Liver (tissue), 9 donors: ENCODE data around the gene JAK2. TPM values are rescaled to one million over a fixed set of nuclear protein-coding genes. Genes with fewer than 3 reads are reported as not detected.

ENCODE experiments used
- DNase-seq: peaks from one replicate; pipeline ENCODE4 v3.0.0-alpha.2; 2017; ENCODE audit warnings: low spot score
- H3K27ac ChIP-seq, 2 donors: one replicate each; pipeline ENCODE4 v1.7.0; 2013; ENCODE audit warnings: inconsistent platforms in 2 of 2, low read length in 2 of 2, control low read depth in 1 of 2, low read depth in 1 of 2, mild to moderate bottlenecking in 1 of 2
- H3K27me3 ChIP-seq, 4 donors: one replicate each; pipeline versions ENCODE4 v1.6.1 to v1.7.0; 2013; ENCODE audit warnings: low read length in 3 of 4, inconsistent platforms in 1 of 4, mild to moderate bottlenecking in 1 of 4, moderate library complexity in 1 of 4; ENCODE audit not compliant: control insufficient read depth in 4 of 4, insufficient read depth in 4 of 4
- H3K36me3 ChIP-seq, 4 donors: one replicate each; pipeline versions ENCODE4 v1.6.1 to v1.7.0; 2013; ENCODE audit warnings: low read length in 3 of 4, mild to moderate bottlenecking in 3 of 4, low read depth in 1 of 4, moderate library complexity in 1 of 4; ENCODE audit not compliant: control insufficient read depth in 4 of 4, insufficient read depth in 3 of 4
- H3K4me1 ChIP-seq, 4 donors: one replicate each; pipeline versions ENCODE4 v1.6.1 to v1.7.0; 2013; ENCODE audit warnings: low read length in 3 of 4, mild to moderate bottlenecking in 3 of 4, moderate library complexity in 1 of 4; ENCODE audit not compliant: control insufficient read depth in 4 of 4, insufficient read depth in 4 of 4
- H3K4me3 ChIP-seq, 3 donors: one replicate each; pipeline versions ENCODE4 v1.6.1 to v1.7.0; 2013; ENCODE audit warnings: low read length in 3 of 3, control low read depth in 1 of 3, low read depth in 1 of 3, mild to moderate bottlenecking in 1 of 3
- H3K9ac ChIP-seq, 2 donors: one replicate each; pipeline ENCODE4 v1.7.0; 2013; ENCODE audit warnings: low read length in 2 of 2, mild to moderate bottlenecking in 2 of 2, moderate library complexity in 2 of 2, control low read depth in 1 of 2, low read depth in 1 of 2
- H3K9me3 ChIP-seq, 4 donors: one replicate each; pipeline versions ENCODE4 v1.6.1 to v1.7.0; 2013; ENCODE audit warnings: low read length in 3 of 4; ENCODE audit not compliant: control insufficient read depth in 4 of 4
- EGR1 ChIP-seq, 2 donors: IDR thresholded peaks; 2 replicates each; pipeline ENCODE4 v1.6.1; 2016 to 2018; ENCODE audit warnings: antibody characterized with exemption in 2 of 2, low read depth in 2 of 2
- FOXA1 ChIP-seq: IDR thresholded peaks from 2 replicates; pipeline ENCODE4 v1.6.1; 2016; ENCODE audit warnings: antibody characterized with exemption
- FOXA2 ChIP-seq: IDR thresholded peaks from 2 replicates; pipeline ENCODE4 v1.6.1; 2016; ENCODE audit warnings: antibody characterized with exemption
- HNF4A ChIP-seq, 2 donors: conservative IDR thresholded peaks; 2 replicates each; pipeline ENCODE4 v1.6.1; 2016; ENCODE audit warnings: antibody characterized with exemption in 2 of 2, mild to moderate bottlenecking in 2 of 2
- HNF4G ChIP-seq: IDR thresholded peaks from 2 replicates; pipeline ENCODE4 v1.6.1; 2016; ENCODE audit warnings: antibody characterized with exemption
- JUND ChIP-seq, 2 donors: IDR thresholded peaks; 2 replicates each; pipeline ENCODE4 v1.6.1; 2016; ENCODE audit warnings: antibody characterized with exemption in 2 of 2
- NR2F2 ChIP-seq: IDR thresholded peaks from 2 replicates; pipeline ENCODE4 v1.6.1; 2016; ENCODE audit warnings: antibody characterized with exemption
- RAD21 ChIP-seq, 2 donors: IDR thresholded peaks; 2 replicates each; pipeline ENCODE4 v1.6.1; 2016; ENCODE audit warnings: antibody characterized with exemption in 2 of 2, mild to moderate bottlenecking in 2 of 2
- RXRA ChIP-seq, 2 donors: IDR thresholded peaks; 2 replicates each; pipeline ENCODE4 v1.6.1; 2017 to 2018; ENCODE audit warnings: antibody characterized with exemption in 2 of 2, mild to moderate bottlenecking in 1 of 2
- SP1 ChIP-seq: IDR thresholded peaks from 2 replicates; pipeline ENCODE4 v1.6.1; 2018; ENCODE audit warnings: antibody characterized with exemption, mild to moderate bottlenecking
- TAF1 ChIP-seq: conservative IDR thresholded peaks from 2 replicates; pipeline ENCODE4 v1.6.1; 2016; ENCODE audit warnings: antibody characterized with exemption, mild to moderate bottlenecking
- YY1 ChIP-seq: IDR thresholded peaks from 2 replicates; pipeline ENCODE4 v1.6.1; 2016; ENCODE audit warnings: antibody characterized with exemption, mild to moderate bottlenecking
- WGBS: extraction: QIAGEN DNeasy Blood & Tissue Kit; methylation state at CpG from one replicate; pipeline ENCODE4 v1.1.7; 2013; 5-methylcytosine and 5-hydroxymethylcytosine counted together
- polyA plus RNA-seq, 2 donors: library from polyadenylated mRNA; stranded (reverse) in 1 of 2; unstranded in 1 of 2; fragments of 200-250 nt in 1 of 2; fragments of >200 nt in 1 of 2; fragmentation: Nextera tagmentation in 1 of 2; extraction: Ambion mirVana in 1 of 2; gene quantifications; one replicate each; pipeline versions ENCODE4 v1.2.1 to v1.2.3, GENCODE V29; 2013 to 2015
- total RNA-seq, 2 donors: library from RNA; depleted of rRNA; stranded (reverse); fragments of >200 nt; gene quantifications; one replicate each; pipeline ENCODE4 v1.2.3, GENCODE V29; 2014
- TF ChIP-seq, protein P1 (sequence below): IDR thresholded peaks from 2 replicates; pipeline ENCODE4 v1.6.1; 2016; ENCODE audit warnings: antibody characterized with exemption
- TF ChIP-seq, protein P2 (sequence below): IDR thresholded peaks from 2 replicates; pipeline ENCODE4 v1.6.1; 2016; ENCODE audit warnings: antibody characterized with exemption
- TF ChIP-seq, protein P3 (sequence below): IDR thresholded peaks from 2 replicates; pipeline ENCODE4 v1.6.1; 2016; ENCODE audit warnings: antibody characterized with exemption
- TF ChIP-seq, protein P4 (sequence below): IDR thresholded peaks from 2 replicates; pipeline ENCODE4 v1.6.1; 2016; ENCODE audit warnings: antibody characterized with exemption, mild to moderate bottlenecking
- TF ChIP-seq, protein P5 (sequence below): fragments of 150-350 bp; IDR thresholded peaks from 2 replicates; pipeline ENCODE4 v1.5.1; 2017; ENCODE audit warnings: improper control_type of control experiment, low read depth, low read length; ENCODE audit not compliant: missing input control
- donor health status: healthy.
- donor health status: healthy.
- donor health status: healthy.
- donor health status: healthy.
- donor health status: healthy.

JAK2 gene
- total and polyA plus RNA-seq, 4 donors = 1.5 to 21.5 (median 5.1) TPM

DNA sequence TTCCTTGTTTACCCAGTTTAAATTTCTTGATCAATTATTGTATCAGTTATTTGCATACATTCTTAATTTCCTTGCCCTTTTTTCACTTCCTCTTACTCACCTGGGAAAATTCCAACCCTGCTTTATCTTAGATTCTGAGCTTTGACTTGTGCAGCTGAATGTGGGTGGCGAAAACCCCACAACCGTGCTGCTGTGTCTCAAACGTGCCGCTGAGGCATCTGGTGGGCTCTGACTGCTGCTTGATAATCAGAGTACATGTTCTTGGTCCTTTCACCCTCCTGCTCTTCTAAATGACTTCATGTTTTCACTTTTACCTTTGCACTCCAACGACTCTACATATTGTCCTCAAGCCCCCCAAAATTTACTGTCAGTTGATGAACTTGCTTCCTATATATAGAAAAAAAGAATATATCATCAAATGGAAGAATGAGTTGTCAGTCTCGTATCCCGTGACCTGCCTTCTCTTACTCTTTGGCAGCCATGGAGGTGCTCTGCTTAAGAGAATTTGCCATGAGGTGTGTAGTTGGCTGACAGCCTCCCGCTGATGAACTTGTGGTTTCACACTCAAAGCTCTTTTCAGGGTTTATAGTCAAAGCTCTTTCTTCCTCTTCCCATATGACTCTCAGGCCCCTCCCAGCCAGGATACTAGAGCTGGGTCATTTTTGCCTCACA lies 14.0 kb upstream of the JAK2 start:
- H3K36me3 ChIP-seq = no peaks in the 10 kb centered on the region
- H3K27me3 ChIP-seq = no peaks in the 10 kb centered on the region
- H3K9me3 ChIP-seq = no peaks in the 10 kb centered on the region
- no peak overlapping the region for H3K27ac ChIP-seq
- no peak for DNase-seq
- no peak overlapping the region for H3K9ac ChIP-seq
- no peaks in the 10 kb centered on the region for H3K4me1 ChIP-seq
- TF ChIP-seq EGR1 (IDR thresholded peaks at IDR 0.05; ENCODE audit: low read depth in 2 of 2) = no peak
- WGBS = 88% methylated on average over 8 of the region's 8 CpGs
- no peak overlapping the region for H3K4me3 ChIP-seq

DNA sequence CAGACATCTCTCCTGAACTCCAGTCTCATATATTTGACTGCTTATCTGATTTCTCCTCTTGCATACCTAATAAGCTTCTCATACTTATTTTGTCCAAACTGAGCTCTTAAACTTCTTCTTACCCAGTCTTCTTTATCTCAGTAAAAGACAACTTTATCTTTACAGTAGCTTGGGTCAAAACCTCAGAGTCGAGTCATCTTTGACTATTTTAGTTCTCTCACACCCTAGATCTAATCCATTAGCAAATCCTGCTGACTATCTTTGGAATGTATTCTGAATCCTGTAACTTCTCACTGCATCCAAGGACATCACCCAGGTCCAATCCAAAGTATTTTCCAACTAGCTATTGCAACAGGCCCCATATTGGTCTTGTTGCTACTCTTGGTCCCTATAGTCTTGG lies 11.8 kb upstream of the JAK2 start:
- H3K4me3 ChIP-seq = no peak overlapping the region
- no peak overlapping the region for H3K9ac ChIP-seq
- DNase-seq = no peak
- no peaks in the 10 kb centered on the region for H3K9me3 ChIP-seq
- H3K36me3 ChIP-seq = no peaks in the 10 kb centered on the region
- no peaks in the 10 kb centered on the region for H3K27me3 ChIP-seq
- TF ChIP-seq, protein P1, sequence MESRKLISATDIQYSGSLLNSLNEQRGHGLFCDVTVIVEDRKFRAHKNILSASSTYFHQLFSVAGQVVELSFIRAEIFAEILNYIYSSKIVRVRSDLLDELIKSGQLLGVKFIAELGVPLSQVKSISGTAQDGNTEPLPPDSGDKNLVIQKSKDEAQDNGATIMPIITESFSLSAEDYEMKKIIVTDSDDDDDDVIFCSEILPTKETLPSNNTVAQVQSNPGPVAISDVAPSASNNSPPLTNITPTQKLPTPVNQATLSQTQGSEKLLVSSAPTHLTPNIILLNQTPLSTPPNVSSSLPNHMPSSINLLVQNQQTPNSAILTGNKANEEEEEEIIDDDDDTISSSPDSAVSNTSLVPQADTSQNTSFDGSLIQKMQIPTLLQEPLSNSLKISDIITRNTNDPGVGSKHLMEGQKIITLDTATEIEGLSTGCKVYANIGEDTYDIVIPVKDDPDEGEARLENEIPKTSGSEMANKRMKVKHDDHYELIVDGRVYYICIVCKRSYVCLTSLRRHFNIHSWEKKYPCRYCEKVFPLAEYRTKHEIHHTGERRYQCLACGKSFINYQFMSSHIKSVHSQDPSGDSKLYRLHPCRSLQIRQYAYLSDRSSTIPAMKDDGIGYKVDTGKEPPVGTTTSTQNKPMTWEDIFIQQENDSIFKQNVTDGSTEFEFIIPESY = no peak
- TF ChIP-seq YY1 = no peak
- no peak for TF ChIP-seq FOXA1
- TF ChIP-seq RXRA (IDR thresholded peaks at IDR 0.05) = no peak
- no peak for TF ChIP-seq SP1
- no peak for TF ChIP-seq EGR1 (IDR thresholded peaks at IDR 0.05; ENCODE audit: low read depth in 2 of 2)
- TF ChIP-seq, protein P2, sequence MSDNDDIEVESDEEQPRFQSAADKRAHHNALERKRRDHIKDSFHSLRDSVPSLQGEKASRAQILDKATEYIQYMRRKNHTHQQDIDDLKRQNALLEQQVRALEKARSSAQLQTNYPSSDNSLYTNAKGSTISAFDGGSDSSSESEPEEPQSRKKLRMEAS = no peak
- TF ChIP-seq HNF4G = no peak
- TF ChIP-seq, protein P3, sequence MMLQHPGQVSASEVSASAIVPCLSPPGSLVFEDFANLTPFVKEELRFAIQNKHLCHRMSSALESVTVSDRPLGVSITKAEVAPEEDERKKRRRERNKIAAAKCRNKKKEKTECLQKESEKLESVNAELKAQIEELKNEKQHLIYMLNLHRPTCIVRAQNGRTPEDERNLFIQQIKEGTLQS = no peak
- TF ChIP-seq, protein P4, sequence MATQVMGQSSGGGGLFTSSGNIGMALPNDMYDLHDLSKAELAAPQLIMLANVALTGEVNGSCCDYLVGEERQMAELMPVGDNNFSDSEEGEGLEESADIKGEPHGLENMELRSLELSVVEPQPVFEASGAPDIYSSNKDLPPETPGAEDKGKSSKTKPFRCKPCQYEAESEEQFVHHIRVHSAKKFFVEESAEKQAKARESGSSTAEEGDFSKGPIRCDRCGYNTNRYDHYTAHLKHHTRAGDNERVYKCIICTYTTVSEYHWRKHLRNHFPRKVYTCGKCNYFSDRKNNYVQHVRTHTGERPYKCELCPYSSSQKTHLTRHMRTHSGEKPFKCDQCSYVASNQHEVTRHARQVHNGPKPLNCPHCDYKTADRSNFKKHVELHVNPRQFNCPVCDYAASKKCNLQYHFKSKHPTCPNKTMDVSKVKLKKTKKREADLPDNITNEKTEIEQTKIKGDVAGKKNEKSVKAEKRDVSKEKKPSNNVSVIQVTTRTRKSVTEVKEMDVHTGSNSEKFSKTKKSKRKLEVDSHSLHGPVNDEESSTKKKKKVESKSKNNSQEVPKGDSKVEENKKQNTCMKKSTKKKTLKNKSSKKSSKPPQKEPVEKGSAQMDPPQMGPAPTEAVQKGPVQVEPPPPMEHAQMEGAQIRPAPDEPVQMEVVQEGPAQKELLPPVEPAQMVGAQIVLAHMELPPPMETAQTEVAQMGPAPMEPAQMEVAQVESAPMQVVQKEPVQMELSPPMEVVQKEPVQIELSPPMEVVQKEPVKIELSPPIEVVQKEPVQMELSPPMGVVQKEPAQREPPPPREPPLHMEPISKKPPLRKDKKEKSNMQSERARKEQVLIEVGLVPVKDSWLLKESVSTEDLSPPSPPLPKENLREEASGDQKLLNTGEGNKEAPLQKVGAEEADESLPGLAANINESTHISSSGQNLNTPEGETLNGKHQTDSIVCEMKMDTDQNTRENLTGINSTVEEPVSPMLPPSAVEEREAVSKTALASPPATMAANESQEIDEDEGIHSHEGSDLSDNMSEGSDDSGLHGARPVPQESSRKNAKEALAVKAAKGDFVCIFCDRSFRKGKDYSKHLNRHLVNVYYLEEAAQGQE = no peak
- TF ChIP-seq, protein P5, sequence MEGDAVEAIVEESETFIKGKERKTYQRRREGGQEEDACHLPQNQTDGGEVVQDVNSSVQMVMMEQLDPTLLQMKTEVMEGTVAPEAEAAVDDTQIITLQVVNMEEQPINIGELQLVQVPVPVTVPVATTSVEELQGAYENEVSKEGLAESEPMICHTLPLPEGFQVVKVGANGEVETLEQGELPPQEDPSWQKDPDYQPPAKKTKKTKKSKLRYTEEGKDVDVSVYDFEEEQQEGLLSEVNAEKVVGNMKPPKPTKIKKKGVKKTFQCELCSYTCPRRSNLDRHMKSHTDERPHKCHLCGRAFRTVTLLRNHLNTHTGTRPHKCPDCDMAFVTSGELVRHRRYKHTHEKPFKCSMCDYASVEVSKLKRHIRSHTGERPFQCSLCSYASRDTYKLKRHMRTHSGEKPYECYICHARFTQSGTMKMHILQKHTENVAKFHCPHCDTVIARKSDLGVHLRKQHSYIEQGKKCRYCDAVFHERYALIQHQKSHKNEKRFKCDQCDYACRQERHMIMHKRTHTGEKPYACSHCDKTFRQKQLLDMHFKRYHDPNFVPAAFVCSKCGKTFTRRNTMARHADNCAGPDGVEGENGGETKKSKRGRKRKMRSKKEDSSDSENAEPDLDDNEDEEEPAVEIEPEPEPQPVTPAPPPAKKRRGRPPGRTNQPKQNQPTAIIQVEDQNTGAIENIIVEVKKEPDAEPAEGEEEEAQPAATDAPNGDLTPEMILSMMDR = no peak
- no peak for TF ChIP-seq RAD21 (IDR thresholded peaks at IDR 0.05)
- TF ChIP-seq TAF1 = no peak
- no peak for TF ChIP-seq JUND (IDR thresholded peaks at IDR 0.05)
- no peak for TF ChIP-seq NR2F2
- TF ChIP-seq FOXA2 = no peak
- TF ChIP-seq HNF4A (conservative IDR thresholded peaks at IDR 0.05) = no peak
- H3K4me1 ChIP-seq = no peaks in the 10 kb centered on the region
- WGBS = 77% methylated on average over 1 of the region's 1 CpG
- H3K27ac ChIP-seq = no peak overlapping the region
